NOMO-1 treated with DMSO at 0.1 percent for 48 hours (cell line): ENCODE measurements around the gene IKZF3.
"Not testable (repeated sequence)": the region's sequence is repeated elsewhere in the genome, so short reads cannot be mapped to it uniquely, and the experiment has no call there.

Source experiments
- DNase-seq: peaks from one replicate; lab custom pipeline; 2025; ENCODE audit not compliant: unreplicated experiment; lab: John Stamatoyannopoulos, UW

Gene IKZF3

DNA sequence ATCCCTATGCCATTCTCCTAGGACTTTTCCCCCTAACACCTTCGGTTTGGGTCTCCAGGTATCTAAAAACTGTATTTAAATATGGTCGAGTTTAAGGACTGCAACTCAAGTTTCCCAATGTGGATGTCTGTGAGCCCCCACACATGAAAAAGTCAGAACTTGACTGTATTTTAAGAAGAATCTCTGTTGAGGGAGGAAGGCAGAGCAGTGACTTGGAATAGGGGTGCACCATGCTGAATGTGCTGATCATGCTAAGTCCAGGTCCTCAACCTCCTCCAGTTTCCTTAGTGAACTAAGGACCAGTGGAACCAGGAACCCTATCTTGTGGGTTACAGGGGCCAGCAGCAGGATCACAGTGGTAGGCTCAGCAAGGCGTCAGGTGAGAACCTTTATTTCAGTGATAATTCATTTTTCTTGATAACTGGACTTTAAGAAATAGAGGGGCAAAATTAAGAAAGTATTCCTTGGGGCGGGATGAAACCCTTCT is 106.9 kb downstream of the IKZF3 start:
- DNase-seq = no peak

DNA sequence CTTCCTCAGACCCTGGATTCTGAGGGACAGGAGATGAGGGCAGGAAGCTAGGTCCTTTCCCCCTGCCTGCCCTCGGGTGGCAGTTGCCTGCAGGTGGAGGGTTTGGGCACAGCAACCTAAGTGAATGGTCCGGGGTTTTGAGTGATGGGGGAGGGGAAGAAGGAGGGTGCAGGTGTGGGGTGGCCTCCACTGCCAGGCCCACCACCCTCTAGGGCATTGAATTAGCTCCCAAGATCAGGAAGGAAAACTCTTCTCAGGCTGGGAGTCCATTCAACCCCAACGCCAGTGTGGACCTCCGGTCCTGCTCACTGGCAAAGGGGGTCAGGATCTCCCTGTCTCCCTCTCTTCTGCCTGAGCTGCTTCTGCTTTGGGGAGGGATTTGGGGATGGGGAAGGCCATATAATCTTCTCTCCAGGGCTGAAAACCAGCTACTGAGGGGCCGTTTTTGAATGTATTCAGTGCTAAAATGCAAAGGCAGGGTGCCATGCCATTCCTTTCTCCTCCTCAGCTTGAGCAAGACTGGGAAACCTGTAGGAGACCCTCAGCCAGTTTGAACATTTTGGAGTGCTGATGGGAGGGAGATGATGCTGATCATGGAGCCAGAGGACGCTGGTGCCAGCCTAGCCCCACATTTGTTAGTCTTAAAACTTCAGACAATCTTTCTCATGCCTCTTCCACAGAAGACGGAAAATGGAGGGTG is 107.6 kb downstream of the IKZF3 start:
- DNase-seq = no peak

- no peak for DNase-seq
Measured at GRCh38 chr17:39755554-39756379, 108.3 kb downstream of the IKZF3 start.

DNA sequence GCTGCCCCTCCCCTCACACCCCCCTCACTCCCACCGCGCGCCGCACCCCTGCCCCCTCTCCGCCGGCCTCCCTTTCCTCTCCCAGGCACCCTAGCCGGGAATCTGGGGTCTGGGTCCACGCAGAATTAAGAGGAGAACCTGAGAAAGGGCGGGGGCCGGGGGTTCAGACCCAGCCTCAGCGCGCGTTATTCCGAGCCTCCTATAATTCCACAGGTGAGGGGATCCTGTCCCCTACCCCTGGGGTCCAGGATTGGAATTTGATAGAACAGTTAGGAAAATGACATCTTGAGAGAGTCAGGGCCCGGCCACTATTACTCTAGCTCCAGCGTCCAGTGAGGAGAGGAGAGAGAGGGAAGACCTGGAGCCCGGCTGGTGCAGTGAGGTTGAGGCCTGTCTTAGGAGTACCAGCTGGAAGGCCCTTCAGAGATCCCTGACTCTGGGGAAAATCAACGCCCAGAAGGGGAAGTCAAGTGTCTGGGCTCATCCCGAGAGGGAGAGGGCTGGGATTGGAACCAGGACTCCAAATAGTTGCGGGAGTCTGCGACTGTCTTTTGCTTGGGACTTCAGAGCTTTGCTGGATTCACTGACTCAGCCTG is 109.1 kb downstream of the IKZF3 start:
- DNase-seq = no peak

GRCh38 chr17:39754161-39754957 is 109.8 kb downstream of the IKZF3 start:
- DNase-seq = peak; percentile 96

- DNase-seq = peak; percentile 53
Measured at GRCh38 chr17:39753514-39754160, 110.5 kb downstream of the IKZF3 start.

DNA sequence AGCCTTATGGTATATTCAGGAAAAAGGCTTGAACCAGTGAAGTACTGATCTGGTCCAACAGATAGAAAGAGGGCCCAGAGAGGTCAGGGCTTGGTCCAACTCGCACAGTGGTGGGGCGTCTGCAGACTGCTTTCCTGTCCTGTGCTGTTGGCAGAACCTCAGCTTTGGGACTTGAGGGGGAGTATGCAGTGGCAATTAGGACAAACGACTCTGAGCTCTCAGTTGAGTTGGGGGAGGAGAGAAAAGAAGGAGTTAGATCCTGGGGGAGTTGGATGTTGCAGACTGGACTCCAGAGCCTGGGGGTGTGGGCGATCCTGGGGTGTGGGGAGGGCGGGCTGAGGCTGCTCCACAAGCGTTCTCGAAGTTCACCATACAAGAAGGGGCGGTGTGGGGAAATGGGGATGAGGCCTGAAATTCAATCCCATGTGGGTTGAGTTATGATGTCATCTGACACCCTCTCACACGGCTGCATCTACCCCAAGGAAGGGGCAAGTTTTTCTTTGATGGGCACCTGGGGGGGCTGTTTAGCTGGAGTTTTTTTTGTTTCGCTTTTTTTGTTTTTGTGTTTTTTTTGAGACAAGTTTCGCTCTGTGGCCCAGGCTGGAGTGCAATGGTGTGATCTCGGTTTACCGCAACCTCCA is 111.8 kb downstream of the IKZF3 start:
- no peak for DNase-seq

DNA sequence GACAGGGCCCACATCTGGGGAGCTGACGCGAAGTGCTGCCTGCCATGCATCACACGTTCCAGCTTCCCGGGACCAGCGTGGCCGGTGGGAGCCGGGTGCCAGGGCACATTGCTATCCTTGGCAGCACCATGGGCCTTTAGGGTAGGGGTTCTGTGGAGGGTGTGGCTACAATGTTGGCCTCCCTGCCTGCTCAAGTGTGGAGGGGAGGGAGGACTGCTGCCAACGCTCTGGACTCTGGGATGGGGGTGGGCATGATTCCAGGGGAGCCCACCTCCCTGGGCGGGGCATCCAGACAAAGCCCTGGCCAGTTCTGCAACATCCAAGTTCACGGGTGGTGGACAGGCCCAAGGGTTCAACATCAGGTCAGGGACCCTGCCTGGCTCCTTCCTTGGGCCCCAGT is 112.5 kb downstream of the IKZF3 start:
- no peak for DNase-seq

GRCh38 chr17:39751016-39751543 is 113.0 kb downstream of the IKZF3 start:
- no peak for DNase-seq

GRCh38 chr17:39750131-39751015 is 113.7 kb downstream of the IKZF3 start:
- DNase-seq = no peak

- DNase-seq = not testable (repeated sequence)
Measured at GRCh38 chr17:39748444-39749034, 115.6 kb downstream of the IKZF3 start.

- no peak for DNase-seq
Measured at GRCh38 chr17:39747745-39748144, 116.4 kb downstream of the IKZF3 start.

- no peak for DNase-seq
Measured at GRCh38 chr17:39746145-39746461, 118.0 kb downstream of the IKZF3 start.

DNA sequence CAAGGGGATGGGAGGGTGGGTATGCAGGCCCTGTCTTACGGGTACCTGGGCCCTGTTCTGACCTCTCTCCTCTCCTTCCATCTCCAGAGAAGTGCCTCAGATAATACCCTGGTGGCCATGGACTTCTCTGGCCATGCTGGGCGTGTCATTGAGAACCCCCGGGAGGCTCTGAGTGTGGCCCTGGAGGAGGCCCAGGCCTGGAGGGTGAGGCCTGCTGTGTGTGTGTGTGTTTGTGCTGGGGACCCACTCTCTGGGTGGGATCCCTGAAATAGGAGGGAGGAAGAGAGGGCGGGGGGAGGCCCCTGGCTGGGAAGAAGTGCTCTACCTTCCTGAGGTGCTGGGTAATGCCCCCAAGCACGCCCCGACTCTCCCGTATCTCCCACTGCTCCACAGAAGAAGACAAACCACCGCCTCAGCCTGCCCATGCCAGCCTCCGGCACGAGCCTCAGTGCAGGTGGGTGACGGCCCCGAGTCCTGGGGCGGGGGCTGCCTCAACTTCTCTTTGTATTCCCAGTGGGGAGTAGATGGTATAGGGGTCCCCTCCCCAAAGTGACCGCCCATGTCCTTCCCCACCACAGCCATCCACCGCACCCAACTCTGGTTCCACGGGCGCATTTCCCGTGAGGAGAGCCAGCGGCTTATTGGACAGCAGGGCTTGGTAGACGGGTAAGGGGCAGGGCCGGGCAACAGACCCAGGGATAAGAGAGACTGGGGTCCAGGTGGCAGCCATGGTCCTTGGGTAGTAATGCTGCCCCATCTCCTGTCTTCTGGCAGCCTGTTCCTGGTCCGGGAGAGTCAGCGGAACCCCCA is 118.6 kb downstream of the IKZF3 start:
- no peak for DNase-seq

- no peak for DNase-seq
Measured at GRCh38 chr17:39744836-39745215, 119.3 kb downstream of the IKZF3 start.

DNA sequence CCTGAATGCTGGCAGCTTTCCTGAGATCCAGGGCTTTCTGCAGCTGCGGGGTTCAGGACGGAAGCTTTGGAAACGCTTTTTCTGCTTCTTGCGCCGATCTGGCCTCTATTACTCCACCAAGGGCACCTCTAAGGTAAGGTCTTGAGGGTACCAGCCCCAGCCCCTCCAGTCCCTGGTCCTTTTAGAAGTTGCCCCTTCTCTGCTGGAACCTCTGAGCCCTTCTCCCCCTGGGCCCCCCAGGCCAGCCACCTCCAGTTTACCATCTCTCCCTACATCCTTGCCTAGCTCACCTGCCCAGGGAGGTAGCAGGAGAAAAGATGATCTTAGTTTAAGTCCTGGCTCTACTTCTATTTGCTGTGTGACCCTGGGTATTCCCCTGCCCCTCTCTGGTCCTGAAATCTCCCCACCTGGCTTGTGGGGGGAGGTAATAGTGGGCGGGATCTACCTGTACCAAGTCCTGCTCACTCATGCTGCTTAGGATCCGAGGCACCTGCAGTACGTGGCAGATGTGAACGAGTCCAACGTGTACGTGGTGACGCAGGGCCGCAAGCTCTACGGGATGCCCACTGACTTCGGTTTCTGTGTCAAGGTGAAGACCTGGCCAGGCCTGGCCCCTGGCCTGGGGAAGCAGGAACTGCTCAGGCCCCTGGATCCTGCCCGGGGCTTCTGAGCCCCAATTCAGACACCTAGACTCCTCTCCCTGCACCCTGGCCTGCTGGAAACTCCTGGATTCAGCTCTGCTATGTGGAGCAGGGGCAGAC is 119.9 kb downstream of the IKZF3 start:
- no peak for DNase-seq

DNA sequence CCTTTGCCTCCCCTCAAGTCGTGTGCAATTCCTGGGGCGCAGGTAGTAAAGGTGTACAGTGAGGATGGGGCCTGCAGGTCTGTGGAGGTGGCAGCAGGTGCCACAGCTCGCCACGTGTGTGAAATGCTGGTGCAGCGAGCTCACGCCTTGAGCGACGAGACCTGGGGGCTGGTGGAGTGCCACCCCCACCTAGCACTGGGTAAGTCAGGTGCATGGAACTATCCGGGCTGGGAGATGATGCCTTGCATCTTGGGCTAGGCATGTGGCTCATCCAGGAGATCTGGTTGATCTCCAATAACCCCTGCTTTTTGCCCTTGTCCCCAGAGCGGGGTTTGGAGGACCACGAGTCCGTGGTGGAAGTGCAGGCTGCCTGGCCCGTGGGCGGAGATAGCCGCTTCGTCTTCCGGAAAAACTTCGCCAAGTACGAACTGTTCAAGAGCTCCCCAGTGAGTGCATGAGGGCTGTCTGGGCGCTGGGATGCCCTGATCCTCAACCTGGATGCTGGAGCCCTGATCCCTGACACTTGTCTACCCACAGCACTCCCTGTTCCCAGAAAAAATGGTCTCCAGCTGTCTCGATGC is 121.2 kb downstream of the IKZF3 start:
- DNase-seq = no peak
